ENCODE data around the gene PRRT1. TPM values are rescaled to one million over a fixed set of nuclear protein-coding genes. Genes with fewer than 3 reads are reported as not detected.

Gene PRRT1
- polyA plus RNA-seq, 1 donor (not counting 4 experiments of a cell fraction or from before 2014, with no cell fraction given), result 0.09 TPM

- Histone ChIP-seq H3K4me2 (ENCODE audit: control insufficient read depth, extremely low read depth, insufficient read depth, low read depth, low read length) (no peak overlapping the region), H3K9ac (ENCODE audit: control insufficient read depth, extremely low read depth, insufficient read depth, low read length) (no peak overlapping the region), H3K9me1 (ENCODE audit: control insufficient read depth, extremely low read depth, insufficient read depth, low read length) (no peaks in the 10 kb centered on the region), H3K36me3 (ENCODE audit: control insufficient read depth in 2 of 2, extremely low read depth in 1 of 2, insufficient read depth in 2 of 2, low read length in 2 of 2) (no peaks in the 10 kb centered on the region), H3K27ac (ENCODE audit: control insufficient read depth, insufficient read depth, low read length) (no peak overlapping the region), H3K9me3 (ENCODE audit: control insufficient read depth, low read depth, low read length) (no peaks in the 10 kb centered on the region), H3K27me3 (ENCODE audit: control insufficient read depth, extremely low read depth, insufficient read depth, low read length) (no peaks in the 10 kb centered on the region), H3K79me2 (ENCODE audit: control insufficient read depth, insufficient read depth, low read length) (no peaks in the 10 kb centered on the region), H2AFZ (ENCODE audit: control insufficient read depth, low read length) (no peak overlapping the region), H3K4me1 (ENCODE audit: control insufficient read depth, extremely low read depth, insufficient read depth, low read length) (no peaks in the 10 kb centered on the region), H3K4me3 (ENCODE audit: control insufficient read depth in 2 of 3, extremely low read depth in 1 of 3, insufficient read depth in 2 of 3, low read depth in 1 of 3, low read length in 3 of 3) (no peak overlapping the region), H4K20me1 (ENCODE audit: control insufficient read depth, extremely low read depth, insufficient read depth, low read length) (no peaks in the 10 kb centered on the region)
- TF ChIP-seq EZH2 (IDR thresholded peaks at IDR 0.05; ENCODE audit: low read length) (no peak), CTCF (optimal IDR thresholded peaks at IDR 0.05 in 1 of 3, IDR thresholded peaks at IDR 0.05 in 1 of 3, conservative IDR thresholded peaks at IDR 0.05 in 1 of 3; ENCODE audit: extremely low read depth in 1 of 3, insufficient read depth in 2 of 3, low read length in 3 of 3) (no peak)
- no peak for DNase-seq (ENCODE audit: low read depth, low spot score)
- FAIRE-seq, result no peak
- dilution Hi-C loops (cut with MboI; ENCODE audit: extremely low pct_ligation_motif_present, low sequenced_read_pairs), result no loop called here
These were observed 11.2 kb downstream of the PRRT1 start for GRCh38 chr6:32140420-32141046.

DNA sequence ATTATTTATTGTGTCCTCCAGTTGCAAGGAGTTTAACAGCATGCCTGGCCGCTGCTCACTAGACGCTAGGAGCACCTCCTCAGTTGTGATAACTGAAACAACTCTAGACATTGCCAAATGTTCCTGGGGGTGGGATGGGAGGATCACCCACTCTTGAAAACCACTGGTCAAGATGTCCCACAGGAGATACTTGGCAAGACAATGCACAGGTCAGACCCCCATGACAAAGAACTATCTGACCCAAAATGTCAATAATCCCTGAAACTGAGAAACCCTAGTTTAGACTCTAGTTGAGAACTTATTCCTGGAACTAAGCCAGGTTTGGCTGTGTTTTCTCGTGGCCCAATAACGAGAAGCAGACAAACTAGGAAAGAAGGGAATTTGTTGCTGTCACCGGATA, 12.1 kb downstream of the PRRT1 start:
- H3K9me3 ChIP-seq (ENCODE audit: control insufficient read depth, low read depth, low read length), result no peaks in the 10 kb centered on the region
- H4K20me1 ChIP-seq (ENCODE audit: control insufficient read depth, extremely low read depth, insufficient read depth, low read length), result no peaks in the 10 kb centered on the region
- no peak overlapping the region for H3K9ac ChIP-seq (ENCODE audit: control insufficient read depth, extremely low read depth, insufficient read depth, low read length)
- H3K4me1 ChIP-seq (ENCODE audit: control insufficient read depth, extremely low read depth, insufficient read depth, low read length), result no peaks in the 10 kb centered on the region
- H3K4me3 ChIP-seq (ENCODE audit: control insufficient read depth in 2 of 3, extremely low read depth in 1 of 3, insufficient read depth in 2 of 3, low read depth in 1 of 3, low read length in 3 of 3), result no peak overlapping the region
- H3K79me2 ChIP-seq (ENCODE audit: control insufficient read depth, insufficient read depth, low read length), result no peaks in the 10 kb centered on the region
- no peaks in the 10 kb centered on the region for H3K9me1 ChIP-seq (ENCODE audit: control insufficient read depth, extremely low read depth, insufficient read depth, low read length)
- FAIRE-seq (no peak), DNase-seq (ENCODE audit: low read depth, low spot score) (no peak)
- dilution Hi-C loops (cut with MboI; ENCODE audit: extremely low pct_ligation_motif_present, low sequenced_read_pairs), result no loop called here
- TF ChIP-seq CTCF (optimal IDR thresholded peaks at IDR 0.05 in 1 of 3, IDR thresholded peaks at IDR 0.05 in 1 of 3, conservative IDR thresholded peaks at IDR 0.05 in 1 of 3; ENCODE audit: extremely low read depth in 1 of 3, insufficient read depth in 2 of 3, low read length in 3 of 3) (no peak), EZH2 (IDR thresholded peaks at IDR 0.05; ENCODE audit: low read length) (no peak)
- H3K27ac ChIP-seq (ENCODE audit: control insufficient read depth, insufficient read depth, low read length), result no peak overlapping the region
- H2AFZ ChIP-seq (ENCODE audit: control insufficient read depth, low read length), result no peak overlapping the region
- no peaks in the 10 kb centered on the region for H3K36me3 ChIP-seq (ENCODE audit: control insufficient read depth in 2 of 2, extremely low read depth in 1 of 2, insufficient read depth in 2 of 2, low read length in 2 of 2)
- H3K4me2 ChIP-seq (ENCODE audit: control insufficient read depth, extremely low read depth, insufficient read depth, low read depth, low read length), result no peak overlapping the region
- H3K27me3 ChIP-seq (ENCODE audit: control insufficient read depth, extremely low read depth, insufficient read depth, low read length), result no peaks in the 10 kb centered on the region
